Cardiac fibroblast (primary cell): ENCODE results near the gene ERICH6B.

Experiments used
- DNase-seq, 2 donors: peaks; one replicate each; pipeline versions ENCODE4 v3.0.0 to v3.0.0-alpha.2; 2010; ENCODE audit warnings: low read depth in 2 of 2
- H3K4me3 ChIP-seq, 2 donors: replicated peaks in 1 of 2; 1 replicate in 1 of 2; 2 replicates in 1 of 2; pipeline ENCODE4 v1.5.1; 2011; ENCODE audit warnings: low read depth in 2 of 2, low read length in 2 of 2, mild to moderate bottlenecking in 2 of 2, moderate library complexity in 1 of 2
- TF ChIP-seq, protein P1 (sequence below): IDR thresholded peaks from one replicate; pipeline ENCODE4 v1.5.1; 2011; ENCODE audit warnings: low read depth, mild to moderate bottlenecking, low read length, inconsistent platforms

The ERICH6B gene

DNA sequence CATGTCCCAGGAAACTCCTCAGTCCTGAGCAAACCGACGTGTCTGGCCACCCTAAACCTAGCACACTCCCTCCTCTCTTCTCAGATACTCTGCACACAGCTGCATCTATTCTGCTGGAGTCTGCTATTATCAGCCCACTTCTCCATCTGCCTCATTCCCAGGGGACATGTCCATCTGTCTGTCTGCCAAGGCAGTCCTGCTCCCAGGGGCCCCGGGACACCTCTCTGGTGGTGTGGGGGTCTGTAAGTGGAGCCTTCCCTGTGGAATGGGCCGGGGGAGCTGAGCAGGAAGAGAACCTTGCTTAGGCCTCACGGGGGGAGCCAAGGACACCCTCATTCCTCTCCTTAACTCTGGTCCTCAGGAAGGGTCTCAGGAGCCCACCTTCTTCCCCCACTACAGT, 72.7 kb downstream of the ERICH6B start:
- TF ChIP-seq, protein P1, sequence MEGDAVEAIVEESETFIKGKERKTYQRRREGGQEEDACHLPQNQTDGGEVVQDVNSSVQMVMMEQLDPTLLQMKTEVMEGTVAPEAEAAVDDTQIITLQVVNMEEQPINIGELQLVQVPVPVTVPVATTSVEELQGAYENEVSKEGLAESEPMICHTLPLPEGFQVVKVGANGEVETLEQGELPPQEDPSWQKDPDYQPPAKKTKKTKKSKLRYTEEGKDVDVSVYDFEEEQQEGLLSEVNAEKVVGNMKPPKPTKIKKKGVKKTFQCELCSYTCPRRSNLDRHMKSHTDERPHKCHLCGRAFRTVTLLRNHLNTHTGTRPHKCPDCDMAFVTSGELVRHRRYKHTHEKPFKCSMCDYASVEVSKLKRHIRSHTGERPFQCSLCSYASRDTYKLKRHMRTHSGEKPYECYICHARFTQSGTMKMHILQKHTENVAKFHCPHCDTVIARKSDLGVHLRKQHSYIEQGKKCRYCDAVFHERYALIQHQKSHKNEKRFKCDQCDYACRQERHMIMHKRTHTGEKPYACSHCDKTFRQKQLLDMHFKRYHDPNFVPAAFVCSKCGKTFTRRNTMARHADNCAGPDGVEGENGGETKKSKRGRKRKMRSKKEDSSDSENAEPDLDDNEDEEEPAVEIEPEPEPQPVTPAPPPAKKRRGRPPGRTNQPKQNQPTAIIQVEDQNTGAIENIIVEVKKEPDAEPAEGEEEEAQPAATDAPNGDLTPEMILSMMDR, result no peak
- H3K4me3 ChIP-seq, result no peak overlapping the region
- DNase-seq, result no peak

DNA sequence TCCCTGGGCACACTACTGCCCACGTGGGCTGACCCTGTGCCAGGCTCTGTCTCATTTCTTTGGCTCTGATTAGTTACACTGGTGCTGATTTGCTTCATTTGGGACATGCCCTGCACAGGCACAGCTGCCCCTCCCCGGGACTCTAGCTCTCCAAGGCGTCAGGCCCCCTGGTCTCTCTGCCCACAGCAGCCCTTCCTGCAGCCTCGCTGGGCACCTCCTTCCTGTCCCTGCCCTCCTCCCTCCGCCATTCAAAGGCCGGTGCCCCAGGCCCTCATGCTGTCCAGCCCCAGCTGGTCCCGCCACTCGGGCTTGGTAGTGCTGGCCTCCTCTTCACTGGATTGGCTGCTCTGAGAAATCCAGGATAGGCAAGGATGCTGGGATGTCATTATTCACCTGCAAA, 73.1 kb downstream of the ERICH6B start:
- DNase-seq, result no peak
- TF ChIP-seq, protein P1, result no peak
- H3K4me3 ChIP-seq, result no peak overlapping the region

DNA sequence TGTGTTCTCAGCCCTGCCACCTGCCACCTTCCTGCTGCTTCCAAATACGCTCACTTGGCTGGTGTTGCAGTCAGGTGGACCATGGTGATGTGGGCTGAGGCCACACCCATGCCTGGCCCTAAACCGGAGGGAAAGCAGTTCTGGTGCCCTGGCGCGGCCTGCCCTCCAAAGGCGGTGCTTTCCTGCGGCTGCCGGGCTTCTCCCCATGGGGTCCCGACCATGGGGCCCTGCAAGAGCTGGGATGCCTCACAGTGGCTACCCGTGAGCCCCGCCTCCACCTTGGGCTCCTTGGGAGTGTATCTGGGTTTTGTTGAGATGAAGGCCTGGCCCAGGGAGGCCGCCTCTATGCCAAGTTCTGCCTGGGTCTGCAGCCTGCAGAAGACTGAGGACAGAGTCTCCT, 73.7 kb downstream of the ERICH6B start:
- DNase-seq, result no peak
- H3K4me3 ChIP-seq, result no peak overlapping the region
- TF ChIP-seq, protein P1, result no peak

- H3K4me3 ChIP-seq, result no peak overlapping the region
- no peak for DNase-seq
- TF ChIP-seq, protein P1, result no peak
Measured at GRCh38 chr13:45540864-45541263, 74.7 kb downstream of the ERICH6B start.

DNA sequence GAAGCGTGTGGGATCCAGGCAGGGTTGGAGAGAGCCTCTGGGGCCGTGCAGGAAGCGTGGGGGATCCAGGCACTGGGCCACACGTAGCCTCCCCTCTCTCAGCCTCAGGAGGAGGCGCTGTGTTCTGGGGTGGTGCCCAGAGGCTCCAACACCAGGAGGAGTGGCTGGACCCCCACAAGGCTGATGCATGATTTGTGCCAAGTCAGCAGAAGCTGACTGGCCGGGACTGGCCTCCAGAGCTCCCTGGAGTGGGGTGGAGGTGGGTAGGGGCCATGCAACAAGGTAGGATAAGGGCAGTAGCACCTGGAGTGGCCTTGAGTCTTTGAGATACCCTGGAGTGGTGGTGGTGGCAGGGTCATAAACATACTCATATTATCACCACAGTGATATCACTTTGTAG, 75.3 kb downstream of the ERICH6B start:
- no peak overlapping the region for H3K4me3 ChIP-seq
- TF ChIP-seq, protein P1, result no peak
- DNase-seq, result no peak

DNA sequence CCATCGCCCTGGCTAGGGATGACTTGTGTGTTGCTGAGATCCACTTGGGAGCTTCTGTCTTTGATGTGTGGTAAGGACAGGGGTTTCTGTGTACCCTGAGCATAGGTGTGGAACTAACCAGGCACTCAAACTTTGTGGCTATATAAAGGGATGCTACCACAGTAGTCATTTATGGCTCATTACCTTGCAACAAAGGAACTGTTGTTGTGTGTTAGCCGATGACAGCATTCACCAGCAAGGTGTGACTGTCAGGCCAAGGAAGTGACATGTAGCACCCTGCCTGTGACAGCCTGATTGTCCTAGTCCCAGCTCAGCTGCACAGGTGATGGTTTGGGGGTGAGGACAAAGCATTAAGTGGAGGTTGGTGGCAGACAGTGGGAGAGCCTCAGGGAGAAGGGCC, 77.2 kb downstream of the ERICH6B start:
- no peak for DNase-seq
- TF ChIP-seq, protein P1, result no peak
- H3K4me3 ChIP-seq, result no peak overlapping the region

DNA sequence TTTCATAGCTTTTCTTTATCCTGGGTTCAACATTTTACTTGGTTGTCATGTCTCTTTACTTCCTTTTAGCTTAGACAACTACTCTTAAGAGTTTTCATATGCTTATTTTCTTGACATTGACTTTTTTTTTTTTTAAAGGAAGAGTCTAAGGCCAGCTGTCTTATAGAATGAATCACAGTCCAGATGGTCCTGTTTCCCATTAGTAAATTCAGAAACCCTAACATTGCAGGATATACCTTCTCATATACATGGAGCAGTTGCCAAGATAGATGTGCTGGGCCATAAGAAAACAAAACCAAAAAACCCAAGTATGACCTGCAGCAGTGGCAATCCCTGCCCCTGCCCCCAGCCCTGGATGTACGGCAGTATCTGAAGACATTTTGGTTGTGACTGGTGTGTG, 78.0 kb downstream of the ERICH6B start:
- DNase-seq, result peak in 1 of 2 donors; percentile 33

More for the DNA sequence above, 78.0 kb downstream of the ERICH6B start:
- H3K4me3 ChIP-seq, result no peak overlapping the region
- TF ChIP-seq, protein P1, result no peak
